Upper lobe of right lung (tissue), 1 donor: ENCODE results near the gene RERE. TPM values are rescaled to one million over a fixed set of nuclear protein-coding genes. Genes with fewer than 3 reads are reported as not detected.

ENCODE experiments used
- ATAC-seq: fragments of 200-7000 bp; cut with Tn5 transposase; one replicate; pipeline ENCODE4 v1.9.1; 2020; ENCODE audit warnings: mild to moderate bottlenecking, moderate library complexity
- DNase-seq: peaks from one replicate; pipeline ENCODE4 v3.0.0-alpha.2; 2020
- H3K27ac ChIP-seq: fragments of 200-600 bp; one replicate; pipeline ENCODE4 v1.8.0; 2022
- H3K27me3 ChIP-seq: fragments of 200-600 bp; one replicate; pipeline ENCODE4 v1.8.0; 2022; ENCODE audit warnings: mild to moderate bottlenecking
- H3K36me3 ChIP-seq: fragments of 200-600 bp; one replicate; pipeline ENCODE4 v1.8.0; 2022
- H3K4me1 ChIP-seq: fragments of 200-600 bp; one replicate; pipeline ENCODE4 v1.8.0; 2022
- H3K4me3 ChIP-seq: fragments of 200-600 bp; one replicate; pipeline ENCODE4 v1.8.0; 2022; ENCODE audit warnings: mild to moderate bottlenecking
- H3K9me3 ChIP-seq: fragments of 200-600 bp; one replicate; pipeline ENCODE4 v1.8.0; 2022
- CTCF ChIP-seq: fragments of 200-600 bp; IDR thresholded peaks from one replicate; pipeline ENCODE4 v1.8.0; 2022; ENCODE audit warnings: antibody characterized with exemption
- intact Hi-C: fragments of 100-400 bp; cut with DNase I; formaldehyde crosslinking; loops from one replicate; pipeline ENCODE4 v1.11.0; 2022
- total RNA-seq: library from RNA; stranded (reverse); fragmentation: NEBNext Ultra II Directional; extraction: Animal tissue kit (Norgen Biotek cat#: 25700); gene quantifications from one replicate; pipeline ENCODE4 v1.2.1, GENCODE V29; 2021
- donor health status: DM: no; HTN: yes; CAD: no; lungs with severe emphysema.

The RERE gene
- total RNA-seq, 1 donor from 2014 or later = 99.6 TPM

GRCh38 chr1:8689431-8690252, 127.8 kb downstream of the RERE start:
- Histone ChIP-seq H3K4me3 (no peak overlapping the region), H3K4me1 (peaks cover 16% of the 10 kb centered on the region), H3K27ac (no peak overlapping the region), H3K9me3 (no peaks in the 10 kb centered on the region), H3K36me3 (no peaks in the 10 kb centered on the region), H3K27me3 (no peaks in the 10 kb centered on the region)
- no peak for ATAC-seq
- intact Hi-C loops = no loop called here
- no peak for DNase-seq
- no peak for TF ChIP-seq CTCF

DNA sequence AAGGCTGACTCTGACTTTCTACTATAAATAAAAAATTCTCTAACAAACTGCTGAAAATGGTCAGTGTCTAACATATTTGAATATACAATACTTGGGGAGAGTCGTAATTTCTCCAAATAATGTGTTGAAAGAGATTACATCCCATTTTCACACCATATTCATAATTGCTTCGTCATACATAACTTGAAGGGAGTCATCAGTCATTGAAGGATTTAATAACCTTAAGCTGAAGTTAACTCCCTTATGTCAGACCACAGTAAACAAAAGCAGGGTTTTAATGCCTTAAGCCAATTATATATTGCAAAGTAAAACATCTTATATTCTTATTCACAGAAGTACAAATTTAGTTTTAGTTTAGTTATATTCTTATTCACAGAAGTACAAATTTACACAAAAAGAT, 129.9 kb downstream of the RERE start:
- Histone ChIP-seq H3K4me1 (peaks cover 15% of the 10 kb centered on the region), H3K9me3 (no peaks in the 10 kb centered on the region), H3K36me3 (no peaks in the 10 kb centered on the region), H3K4me3 (no peak overlapping the region), H3K27me3 (no peaks in the 10 kb centered on the region), H3K27ac (no peak overlapping the region)
- ATAC-seq (no peak), DNase-seq (no peak)
- no peak for TF ChIP-seq CTCF
- intact Hi-C loops = no loop called here

DNA sequence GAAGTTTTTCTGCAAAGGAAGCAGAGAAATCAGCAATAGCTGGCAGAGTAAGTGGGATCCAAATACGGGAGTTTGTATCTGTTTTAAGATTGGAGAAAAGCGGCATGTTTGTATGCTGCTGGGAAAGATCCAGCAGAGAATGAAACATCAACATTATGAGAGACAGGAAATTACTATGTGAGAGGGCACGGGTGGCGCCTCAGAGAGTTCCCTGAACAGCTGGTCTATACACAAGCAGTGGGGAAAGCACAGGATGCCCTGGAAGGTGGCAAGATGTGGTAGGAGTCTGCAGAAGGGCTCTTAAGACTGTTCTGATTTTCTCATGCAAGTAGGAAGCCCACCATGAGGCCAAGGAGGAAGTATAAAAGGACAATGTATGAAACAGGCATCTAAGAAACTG, 130.4 kb downstream of the RERE start:
- Histone ChIP-seq H3K4me3 (no peak overlapping the region), H3K27me3 (no peaks in the 10 kb centered on the region), H3K4me1 (peaks cover 15% of the 10 kb centered on the region), H3K36me3 (no peaks in the 10 kb centered on the region), H3K9me3 (no peaks in the 10 kb centered on the region), H3K27ac (peak overlapping the region; percentile 27)
- ATAC-seq = peak; percentile 63
- intact Hi-C loops = no loop called here
- no peak for DNase-seq
- no peak for TF ChIP-seq CTCF

DNA sequence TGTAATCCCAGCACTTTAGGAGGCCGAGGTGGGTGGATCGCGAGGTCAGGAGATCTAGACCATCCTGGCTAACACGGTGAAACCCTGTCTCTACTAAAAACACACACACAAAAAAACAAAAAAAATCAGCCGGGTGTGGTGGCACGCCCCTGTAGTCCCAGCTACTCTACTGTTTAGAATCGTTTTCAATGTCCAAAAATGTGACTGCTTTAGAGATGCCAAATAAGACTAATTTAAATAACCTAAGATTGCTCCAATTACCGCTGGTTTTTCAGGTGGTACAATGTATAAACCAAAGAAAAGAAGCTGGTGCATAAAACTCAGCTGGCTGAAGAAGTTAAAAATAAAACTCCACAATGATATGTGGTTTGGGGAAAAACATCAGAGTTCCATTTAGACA, 132.0 kb downstream of the RERE start:
- Histone ChIP-seq H3K9me3 (no peaks in the 10 kb centered on the region), H3K4me3 (no peak overlapping the region), H3K27ac (no peak overlapping the region), H3K36me3 (no peaks in the 10 kb centered on the region), H3K27me3 (no peaks in the 10 kb centered on the region), H3K4me1 (peaks cover 18% of the 10 kb centered on the region)
- ATAC-seq = no peak
- no peak for DNase-seq
- TF ChIP-seq CTCF = no peak
- intact Hi-C loops = no loop called here

DNA sequence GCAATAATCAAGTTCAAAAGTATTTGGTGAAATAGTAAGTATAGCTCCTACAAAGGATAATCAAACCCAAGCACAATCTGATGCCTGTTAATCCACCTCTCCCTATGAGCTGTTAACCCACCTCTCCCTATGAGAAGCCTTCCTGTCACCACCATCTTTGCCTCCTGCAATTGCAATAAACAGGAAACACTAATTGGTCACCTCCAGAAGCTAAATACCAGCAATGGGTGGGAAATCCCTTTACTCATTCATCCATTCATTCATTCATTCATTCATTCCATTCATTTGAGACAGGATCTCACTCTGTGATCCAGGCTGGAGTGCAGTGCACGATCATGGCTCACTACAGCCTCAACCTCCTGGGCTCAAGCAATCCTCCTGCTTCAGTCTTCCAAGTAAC, 132.8 kb downstream of the RERE start:
- no peak for TF ChIP-seq CTCF
- DNase-seq (no peak), ATAC-seq (no peak)
- intact Hi-C loops = no loop called here
- Histone ChIP-seq H3K27ac (no peak overlapping the region), H3K9me3 (no peaks in the 10 kb centered on the region), H3K4me3 (no peak overlapping the region), H3K36me3 (no peaks in the 10 kb centered on the region), H3K4me1 (peaks cover 27% of the 10 kb centered on the region), H3K27me3 (no peaks in the 10 kb centered on the region)
